ENCODE results near the gene SNX32.

The SNX32 gene

DNA sequence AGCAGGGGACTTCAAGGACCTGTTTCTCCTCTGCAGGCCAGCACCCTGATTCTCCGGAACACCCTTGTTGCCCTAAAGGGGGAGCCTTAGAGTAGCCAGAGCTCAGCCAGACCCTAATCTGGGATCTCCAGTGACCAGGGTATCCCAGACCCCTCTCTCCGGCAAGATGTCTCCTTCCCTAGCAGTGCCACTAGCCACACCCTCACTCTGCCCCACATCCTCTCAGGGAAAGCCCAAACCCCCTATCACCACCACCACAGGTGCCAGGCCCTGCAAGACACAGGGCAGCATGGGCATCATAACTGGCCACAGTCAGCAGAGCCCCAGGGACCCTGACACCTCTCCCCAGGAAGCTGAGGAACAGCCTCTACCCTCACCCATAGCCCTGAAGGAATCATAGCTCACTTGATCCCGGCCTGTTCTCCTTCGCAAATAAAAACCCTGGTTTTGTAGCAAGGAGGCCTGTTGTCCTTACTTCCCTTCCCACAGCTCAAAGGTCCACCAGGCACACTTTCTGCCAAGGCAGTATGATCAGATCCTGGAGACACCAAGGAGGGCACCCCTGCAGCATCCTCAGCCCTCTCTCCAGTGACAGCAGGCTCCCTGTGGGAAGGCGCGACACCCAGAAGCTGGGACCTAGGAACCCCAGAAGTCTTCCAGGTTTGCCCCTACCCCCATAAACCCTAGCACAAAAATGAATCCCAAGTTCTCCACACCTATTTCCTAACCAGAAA lies 19.6 kb downstream of the SNX32 start:
- WGBS (ENCODE audit: insufficient coverage): 91% methylated on average over 4 of the region's 6 CpGs
- DNase-seq: no peak
- Histone ChIP-seq H3K9me3 (ENCODE audit: control extremely low read depth in 1 of 5, control insufficient read depth in 4 of 5, insufficient read depth in 2 of 5, low read depth in 1 of 5, low read length in 4 of 5) (peaks cover 0 to 7% (median 0%) of the 10 kb centered on the region in 5 experiments), H3K4me1 (ENCODE audit: control extremely low read depth in 1 of 4, control insufficient read depth in 4 of 4, insufficient read depth in 4 of 4, low read length in 3 of 4) (peaks cover 4 to 19% (median 17%) of the 10 kb centered on the region in 4 experiments), H3K27me3 (replicated peaks in 2 of 5; ENCODE audit: control insufficient read depth in 4 of 5, insufficient read depth in 5 of 5, low read length in 4 of 5) (no peaks in the 10 kb centered on the region), H3K27ac (ENCODE audit: insufficient read depth in 1 of 2, low read depth in 1 of 2, low read length in 2 of 2, poor library complexity in 1 of 2, severe bottlenecking in 2 of 2) (no peak overlapping the region), H3K36me3 (ENCODE audit: control insufficient read depth in 4 of 4, insufficient read depth in 4 of 4, low read length in 3 of 4) (peaks cover 12 to 61% (median 46%) of the 10 kb centered on the region in 4 experiments), H3K4me3 (ENCODE audit: control insufficient read depth in 1 of 7, extremely low read depth in 1 of 7, insufficient read depth in 4 of 7, low read depth in 2 of 7, low read length in 6 of 7) (no peak overlapping the region)
- ChIA-PET POLR2A (no interaction called here), CTCF (interaction anchor here (0.5 to 4.9 kb wide), 8 partner anchors 10 to 177 kb away, joined by 3 to 20 read pairs (median 4); partner anchors contain the start of genes CTSW, FIBP and SNX32)

DNA sequence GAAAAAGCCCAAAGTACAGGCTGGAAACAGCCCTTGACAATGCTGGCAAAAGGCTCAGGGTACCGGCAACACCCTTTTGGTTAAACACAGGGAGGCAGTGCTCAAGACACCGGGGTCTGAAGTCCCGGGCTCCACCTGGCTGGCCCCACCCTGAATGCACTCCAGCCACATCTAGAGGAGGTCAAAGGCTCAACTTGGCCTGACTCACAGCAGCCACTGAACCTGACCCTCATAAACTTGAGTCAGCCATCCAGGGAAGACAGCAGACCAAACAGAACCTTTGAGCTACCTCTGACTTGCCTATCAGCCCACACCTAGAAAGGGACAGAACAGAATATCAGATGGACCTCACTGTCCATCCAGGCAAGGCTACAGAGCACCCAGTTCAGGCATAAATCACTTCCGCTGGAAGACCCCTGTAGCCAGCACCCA lies 20.4 kb downstream of the SNX32 start:
- Histone ChIP-seq H3K4me3 (ENCODE audit: control insufficient read depth in 1 of 7, extremely low read depth in 1 of 7, insufficient read depth in 4 of 7, low read depth in 2 of 7, low read length in 6 of 7) (no peak overlapping the region), H3K36me3 (ENCODE audit: control insufficient read depth in 4 of 4, insufficient read depth in 4 of 4, low read length in 3 of 4) (peaks cover 12 to 61% (median 46%) of the 10 kb centered on the region in 4 experiments), H3K9me3 (ENCODE audit: control extremely low read depth in 1 of 5, control insufficient read depth in 4 of 5, insufficient read depth in 2 of 5, low read depth in 1 of 5, low read length in 4 of 5) (peaks cover 0 to 7% (median 0%) of the 10 kb centered on the region in 5 experiments), H3K27ac (ENCODE audit: insufficient read depth in 1 of 2, low read depth in 1 of 2, low read length in 2 of 2, poor library complexity in 1 of 2, severe bottlenecking in 2 of 2) (no peak overlapping the region), H3K27me3 (replicated peaks in 2 of 5; ENCODE audit: control insufficient read depth in 4 of 5, insufficient read depth in 5 of 5, low read length in 4 of 5) (no peaks in the 10 kb centered on the region), H3K4me1 (ENCODE audit: control extremely low read depth in 1 of 4, control insufficient read depth in 4 of 4, insufficient read depth in 4 of 4, low read length in 3 of 4) (peaks cover 9 to 27% (median 25%) of the 10 kb centered on the region in 4 experiments)
- 100% methylated on average over 3 of the region's 4 CpGs for WGBS (ENCODE audit: insufficient coverage)
- POLR2A ChIA-PET: no interaction called here
- no peak for DNase-seq
- CTCF ChIA-PET: interaction anchor here (4.9 kb wide), 1 partner anchor 30 kb away, joined by 20 read pairs; no protein-coding TSS in a partner anchor

DNA sequence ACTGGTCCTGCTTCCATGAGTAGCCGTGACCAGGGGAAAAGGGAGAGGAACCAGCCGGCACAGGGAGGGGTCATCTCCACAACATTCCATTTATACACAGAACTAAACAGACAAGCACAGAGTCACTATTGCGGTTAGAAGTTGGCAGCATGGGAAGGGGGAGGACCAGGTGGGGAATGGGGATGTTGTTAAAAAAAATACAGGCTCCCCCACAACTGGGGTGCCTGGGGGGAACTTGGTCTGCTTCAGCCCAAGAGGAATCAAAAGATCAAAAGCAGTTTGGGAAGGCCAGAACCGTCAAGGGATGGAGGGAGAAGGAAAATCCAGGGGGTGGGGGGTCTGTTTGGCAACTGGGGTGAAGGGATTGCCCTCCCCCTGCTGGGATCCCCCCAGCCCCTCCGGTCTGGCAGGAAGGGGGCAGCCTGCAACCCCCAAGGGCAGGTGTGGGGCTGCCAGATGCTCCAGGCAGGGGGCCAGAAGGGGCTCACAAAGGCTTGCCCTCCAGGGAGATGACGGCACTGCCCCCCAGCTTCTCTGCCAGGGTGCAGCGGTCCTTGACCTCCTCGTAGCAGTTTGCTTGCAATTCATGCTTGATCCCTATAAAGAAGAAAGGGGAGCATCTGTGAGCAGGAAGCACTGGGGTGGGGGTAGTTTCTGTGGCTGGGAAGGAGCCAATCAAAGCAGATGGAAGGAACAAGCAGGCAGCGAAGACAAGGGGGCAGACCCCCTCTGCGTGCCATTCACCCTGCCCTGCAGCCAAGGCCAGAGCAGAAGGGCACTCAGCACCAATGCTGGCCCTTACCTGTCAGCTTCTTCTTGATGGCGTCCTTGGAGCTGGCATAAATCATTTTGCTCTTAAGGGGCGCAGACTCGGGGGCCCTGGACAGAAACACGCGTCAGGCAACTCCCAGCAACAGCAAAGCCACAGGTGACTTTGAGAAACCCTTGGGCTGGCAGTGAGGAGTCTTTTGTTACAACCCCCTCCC lies 21.4 kb downstream of the SNX32 start:
- H3K27ac ChIP-seq (ENCODE audit: insufficient read depth in 1 of 2, low read depth in 1 of 2, low read length in 2 of 2, poor library complexity in 1 of 2, severe bottlenecking in 2 of 2): no peak overlapping the region
- no peak for DNase-seq
- ChIA-PET POLR2A (no interaction called here), CTCF (interaction anchor here (4.9 kb wide), 1 partner anchor 29 kb away, joined by 20 read pairs; no protein-coding TSS in a partner anchor)
- no peaks in the 10 kb centered on the region for H3K27me3 ChIP-seq (replicated peaks in 2 of 5; ENCODE audit: control insufficient read depth in 4 of 5, insufficient read depth in 5 of 5, low read length in 4 of 5)
- H3K4me3 ChIP-seq (ENCODE audit: control insufficient read depth in 1 of 7, extremely low read depth in 1 of 7, insufficient read depth in 4 of 7, low read depth in 2 of 7, low read length in 6 of 7): peak overlapping the region in 2 of 7 experiments; percentile 89 to 96
- peaks cover 9 to 36% (median 33%) of the 10 kb centered on the region in 4 experiments for H3K4me1 ChIP-seq (ENCODE audit: control extremely low read depth in 1 of 4, control insufficient read depth in 4 of 4, insufficient read depth in 4 of 4, low read length in 3 of 4)
- peaks cover 12 to 61% (median 46%) of the 10 kb centered on the region in 4 experiments for H3K36me3 ChIP-seq (ENCODE audit: control insufficient read depth in 4 of 4, insufficient read depth in 4 of 4, low read length in 3 of 4)
- 88% methylated on average over 8 of the region's 15 CpGs for WGBS (ENCODE audit: insufficient coverage)
- H3K9me3 ChIP-seq (ENCODE audit: control extremely low read depth in 1 of 5, control insufficient read depth in 4 of 5, insufficient read depth in 2 of 5, low read depth in 1 of 5, low read length in 4 of 5): peaks cover 0 to 7% (median 0%) of the 10 kb centered on the region in 5 experiments

DNA sequence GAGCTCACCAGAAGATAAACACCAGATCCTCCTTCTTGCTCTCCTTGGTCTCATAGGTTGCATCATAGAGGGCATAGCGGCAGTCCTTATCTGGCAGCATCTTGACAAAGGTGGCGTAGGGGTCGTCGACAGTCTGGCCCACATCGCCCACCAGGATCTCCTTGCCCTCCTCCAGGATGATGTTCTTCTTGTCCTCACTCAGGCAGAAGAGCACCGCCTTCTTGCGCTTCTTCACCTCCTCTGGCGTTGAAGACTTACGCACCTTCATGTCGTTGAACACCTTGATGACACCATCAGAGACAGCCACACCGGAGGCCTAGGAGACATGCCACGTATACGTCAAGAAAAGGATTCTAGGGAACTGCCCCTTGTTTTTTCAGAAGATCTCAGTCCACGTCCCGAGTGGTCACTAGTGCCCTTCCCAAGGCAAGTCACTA lies 22.2 kb downstream of the SNX32 start:
- H3K4me3 ChIP-seq (ENCODE audit: control insufficient read depth in 1 of 7, extremely low read depth in 1 of 7, insufficient read depth in 4 of 7, low read depth in 2 of 7, low read length in 6 of 7): peak overlapping the region in 6 of 7 experiments; percentile 89 to 96 (median 92)
- peaks cover 0 to 7% (median 0%) of the 10 kb centered on the region in 5 experiments for H3K9me3 ChIP-seq (ENCODE audit: control extremely low read depth in 1 of 5, control insufficient read depth in 4 of 5, insufficient read depth in 2 of 5, low read depth in 1 of 5, low read length in 4 of 5)
- ChIA-PET POLR2A (interaction anchor here (1.4 kb wide), 1 partner anchor 14 kb away, joined by 3 read pairs; no protein-coding TSS in a partner anchor), CTCF (interaction anchor here (7.9 kb wide), 1 partner anchor 31 kb away, joined by 124 read pairs; the partner anchor contains the start of genes CCDC85B and FIBP)
- DNase-seq: no peak
- peak overlapping the region in 1 of 2 experiments; percentile 78 for H3K27ac ChIP-seq (ENCODE audit: insufficient read depth in 1 of 2, low read depth in 1 of 2, low read length in 2 of 2, poor library complexity in 1 of 2, severe bottlenecking in 2 of 2)
- WGBS (ENCODE audit: insufficient coverage): 96% methylated on average over 14 of the region's 15 CpGs
- H3K27me3 ChIP-seq (replicated peaks in 2 of 5; ENCODE audit: control insufficient read depth in 4 of 5, insufficient read depth in 5 of 5, low read length in 4 of 5): no peaks in the 10 kb centered on the region
- peaks cover 9 to 38% (median 36%) of the 10 kb centered on the region in 4 experiments for H3K4me1 ChIP-seq (ENCODE audit: control extremely low read depth in 1 of 4, control insufficient read depth in 4 of 4, insufficient read depth in 4 of 4, low read length in 3 of 4)
- H3K36me3 ChIP-seq (ENCODE audit: control insufficient read depth in 4 of 4, insufficient read depth in 4 of 4, low read length in 3 of 4): peaks cover 12 to 58% (median 43%) of the 10 kb centered on the region in 4 experiments

DNA sequence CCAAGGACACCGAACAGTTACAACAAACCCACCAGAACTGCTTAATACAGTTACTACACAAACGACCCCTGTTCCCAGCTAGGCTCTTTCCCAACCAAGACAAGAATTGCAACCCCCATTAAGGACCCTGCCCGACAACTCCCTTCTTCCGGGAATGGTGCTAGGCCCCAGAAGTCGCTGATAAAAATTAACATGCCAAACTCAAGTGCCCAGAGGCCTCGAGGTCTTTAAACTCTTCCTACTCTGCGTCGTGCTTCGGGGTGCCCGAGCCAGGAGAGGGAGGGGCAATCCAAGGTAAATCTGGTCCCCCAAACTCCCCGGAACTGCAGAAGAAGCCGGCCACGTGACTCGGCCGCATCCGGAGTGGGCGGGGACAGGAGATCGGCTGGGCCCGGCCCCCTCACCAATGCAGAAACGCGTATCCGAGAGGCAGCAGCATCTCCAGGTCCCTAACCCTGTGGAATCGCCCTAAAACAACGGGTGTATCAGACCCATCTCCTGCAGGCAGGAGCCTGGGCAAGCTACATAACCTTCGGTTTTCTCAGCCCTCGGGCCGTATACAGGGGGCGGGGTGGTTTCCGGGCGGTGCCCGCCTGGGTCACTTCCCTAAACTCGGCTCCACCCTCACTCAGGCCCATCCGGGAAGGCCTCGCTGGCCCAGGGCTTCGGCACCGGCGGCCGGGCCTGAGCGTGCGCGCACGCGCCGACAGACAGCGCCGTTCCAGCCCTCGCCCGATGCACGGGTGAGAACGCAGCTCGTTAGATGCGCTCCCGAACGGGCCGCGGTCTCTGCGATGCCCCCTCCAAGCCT lies 23.1 kb downstream of the SNX32 start:
- Histone ChIP-seq H3K4me1 (ENCODE audit: control extremely low read depth in 1 of 4, control insufficient read depth in 4 of 4, insufficient read depth in 4 of 4, low read length in 3 of 4) (peaks cover 14 to 47% (median 46%) of the 10 kb centered on the region in 4 experiments), H3K27ac (ENCODE audit: insufficient read depth in 1 of 2, low read depth in 1 of 2, low read length in 2 of 2, poor library complexity in 1 of 2, severe bottlenecking in 2 of 2) (peak overlapping the region; percentile 57 to 78), H3K36me3 (ENCODE audit: control insufficient read depth in 4 of 4, insufficient read depth in 4 of 4, low read length in 3 of 4) (peaks cover 4 to 51% (median 37%) of the 10 kb centered on the region in 4 experiments), H3K27me3 (replicated peaks in 2 of 5; ENCODE audit: control insufficient read depth in 4 of 5, insufficient read depth in 5 of 5, low read length in 4 of 5) (no peaks in the 10 kb centered on the region), H3K4me3 (ENCODE audit: control insufficient read depth in 1 of 7, extremely low read depth in 1 of 7, insufficient read depth in 4 of 7, low read depth in 2 of 7, low read length in 6 of 7) (peak overlapping the region; percentile 89 to 96 (median 90)), H3K9me3 (ENCODE audit: control extremely low read depth in 1 of 5, control insufficient read depth in 4 of 5, insufficient read depth in 2 of 5, low read depth in 1 of 5, low read length in 4 of 5) (no peaks in the 10 kb centered on the region)
- POLR2A ChIA-PET: interaction anchor here (1.0 to 2.1 kb wide), 5 partner anchors 13 to 136 kb away, joined by 3 to 6 read pairs (median 4); partner anchors contain the start of genes FIBP and RNASEH2C
- DNase-seq: peak; percentile 54 to 78 (median 73)
- CTCF ChIA-PET: interaction anchor here (7.9 kb wide), 1 partner anchor 30 kb away, joined by 124 read pairs; the partner anchor contains the start of genes CCDC85B and FIBP
- WGBS (ENCODE audit: insufficient coverage): 1% methylated on average over 56 of the region's 57 CpGs

DNA sequence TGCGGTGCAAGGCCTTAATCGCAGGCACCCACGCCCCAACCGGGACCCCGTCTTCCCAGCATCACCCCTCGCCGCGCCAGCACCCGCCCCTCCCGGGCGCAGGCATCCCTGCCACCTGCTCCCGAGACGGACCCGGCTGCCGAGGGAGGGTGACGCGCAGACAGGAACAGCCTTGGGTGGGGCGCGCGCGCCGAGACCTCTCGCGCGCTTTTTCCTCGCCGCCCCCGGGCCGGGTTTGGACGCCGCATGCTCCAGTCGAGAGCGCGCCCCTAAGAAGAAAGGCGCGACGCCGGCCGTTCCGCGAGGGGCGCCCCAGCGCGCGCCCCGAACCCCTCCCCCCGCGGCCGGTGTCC lies 23.7 kb downstream of the SNX32 start:
- Histone ChIP-seq H3K36me3 (ENCODE audit: control insufficient read depth in 4 of 4, insufficient read depth in 4 of 4, low read length in 3 of 4) (peaks cover 4 to 51% (median 37%) of the 10 kb centered on the region in 4 experiments), H3K27ac (ENCODE audit: insufficient read depth in 1 of 2, low read depth in 1 of 2, low read length in 2 of 2, poor library complexity in 1 of 2, severe bottlenecking in 2 of 2) (peak overlapping the region; percentile 57 to 78), H3K4me1 (ENCODE audit: control extremely low read depth in 1 of 4, control insufficient read depth in 4 of 4, insufficient read depth in 4 of 4, low read length in 3 of 4) (peaks cover 14 to 52% (median 49%) of the 10 kb centered on the region in 4 experiments), H3K9me3 (ENCODE audit: control extremely low read depth in 1 of 5, control insufficient read depth in 4 of 5, insufficient read depth in 2 of 5, low read depth in 1 of 5, low read length in 4 of 5) (no peaks in the 10 kb centered on the region), H3K4me3 (ENCODE audit: control insufficient read depth in 1 of 7, extremely low read depth in 1 of 7, insufficient read depth in 4 of 7, low read depth in 2 of 7, low read length in 6 of 7) (peak overlapping the region; percentile 89 to 96 (median 90)), H3K27me3 (replicated peaks in 2 of 5; ENCODE audit: control insufficient read depth in 4 of 5, insufficient read depth in 5 of 5, low read length in 4 of 5) (no peaks in the 10 kb centered on the region)
- ChIA-PET POLR2A (interaction anchor here (0.5 to 4.1 kb wide), 8 partner anchors 12 to 137 kb away, joined by 3 to 33 read pairs (median 4); partner anchors contain the start of genes CCDC85B, CTSW, FIBP and RNASEH2C), CTCF (interaction anchor here (1.1 to 7.9 kb wide), 3 partner anchors 8 to 30 kb away, joined by 3 to 124 read pairs (median 3); partner anchors contain the start of genes CCDC85B and FIBP)
- 0% methylated on average over 37 of the region's 49 CpGs for WGBS (ENCODE audit: insufficient coverage)
- no peak for DNase-seq
